Fibroblast of skin of left biceps (primary cell): ENCODE measurements around the gene PTPRD.

Experiments used
- DNase-seq, 2 experiments: peaks; one replicate each; pipeline ENCODE4 v3.0.0-alpha.2; 2013; ENCODE audit warnings: low read depth in 2 of 2

PTPRD gene

GRCh38 chr9:8585036-8585435, 2027.8 kb downstream of the PTPRD start:
- no peak for DNase-seq

DNA sequence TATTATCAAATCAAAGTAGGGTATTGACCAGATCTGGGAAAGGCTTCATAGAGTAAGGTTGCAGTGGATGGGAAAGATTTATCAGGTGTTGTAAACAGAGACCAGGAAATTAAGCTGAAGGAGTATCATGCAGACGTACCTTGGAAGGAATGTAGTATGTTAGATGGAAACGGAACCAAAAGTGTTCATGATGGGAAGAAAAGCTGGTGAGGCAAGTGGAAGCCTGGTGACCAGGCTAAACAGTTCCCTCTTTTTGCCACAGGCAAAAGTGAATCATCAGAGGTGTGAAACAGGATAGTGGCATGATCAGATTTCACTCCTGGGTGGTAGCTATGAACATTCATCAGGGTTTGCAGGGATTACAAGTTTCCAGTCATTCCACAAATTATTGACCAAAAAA, 2033.1 kb downstream of the PTPRD start:
- DNase-seq = no peak

DNA sequence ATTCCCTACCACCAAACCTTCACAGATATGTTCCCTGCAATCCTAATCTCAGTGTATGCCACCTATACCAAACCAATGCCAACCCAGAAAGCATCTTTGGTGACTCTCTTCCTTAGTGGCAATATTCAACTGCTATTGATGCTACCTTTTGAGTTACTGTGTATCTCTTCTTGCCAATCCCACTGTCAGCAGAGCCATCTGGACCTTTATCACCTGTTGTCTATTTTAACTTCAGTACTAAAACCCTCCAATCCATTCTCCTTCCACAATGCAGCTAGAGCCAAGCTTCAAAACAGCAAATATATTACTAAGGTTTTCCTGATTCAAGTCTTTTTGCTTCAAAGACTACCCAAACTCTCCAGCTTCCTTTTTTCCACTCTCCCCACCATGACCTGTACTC, 2036.1 kb downstream of the PTPRD start:
- no peak for DNase-seq

- DNase-seq = no peak
Observed at GRCh38 chr9:8574846-8575245, 2038.0 kb downstream of the PTPRD start.

DNA sequence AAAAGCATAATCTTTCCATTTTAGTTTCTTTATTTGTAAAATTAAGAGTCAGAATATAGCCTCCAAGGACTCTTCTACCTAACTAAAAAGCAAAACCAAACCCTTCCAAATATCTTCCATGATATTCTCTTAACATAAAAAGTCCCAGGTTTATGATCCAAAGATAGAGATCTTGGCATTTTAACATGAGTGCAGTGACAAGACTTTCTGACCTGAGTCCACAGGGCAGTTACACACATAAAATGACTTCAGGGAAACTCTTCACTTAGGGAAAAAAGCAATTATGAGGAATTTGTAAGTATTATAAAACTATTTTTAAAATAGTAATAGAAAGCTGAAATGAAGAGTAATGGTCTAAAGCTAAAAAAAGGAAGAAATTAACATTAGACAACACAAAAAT, 2040.6 kb downstream of the PTPRD start:
- DNase-seq = no peak

DNA sequence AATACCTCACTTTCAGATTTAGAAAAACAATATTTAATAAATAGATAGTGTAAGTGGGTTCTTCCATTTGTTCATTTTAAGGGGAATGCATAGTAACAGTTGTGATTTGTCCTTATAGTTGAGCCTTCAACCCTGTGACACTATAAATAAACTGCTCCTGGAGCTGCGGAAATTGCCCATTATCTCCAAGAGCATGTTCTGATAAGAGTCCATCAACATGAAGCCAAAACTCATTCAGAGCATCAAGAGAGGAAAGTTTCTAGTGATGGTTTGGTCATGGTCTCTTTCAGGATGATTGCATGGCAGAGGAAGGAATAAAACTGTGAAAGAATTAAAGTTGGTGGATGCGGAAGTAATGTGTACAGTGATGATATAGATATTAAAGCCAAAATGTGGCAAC, 2041.2 kb downstream of the PTPRD start:
- no peak for DNase-seq

- DNase-seq = no peak
Observed at GRCh38 chr9:8570776-8571175, 2042.0 kb downstream of the PTPRD start.

- no peak for DNase-seq
Observed at GRCh38 chr9:8569823-8570222, 2043.0 kb downstream of the PTPRD start.

GRCh38 chr9:8567963-8568579, 2044.7 kb downstream of the PTPRD start:
- DNase-seq = no peak

DNA sequence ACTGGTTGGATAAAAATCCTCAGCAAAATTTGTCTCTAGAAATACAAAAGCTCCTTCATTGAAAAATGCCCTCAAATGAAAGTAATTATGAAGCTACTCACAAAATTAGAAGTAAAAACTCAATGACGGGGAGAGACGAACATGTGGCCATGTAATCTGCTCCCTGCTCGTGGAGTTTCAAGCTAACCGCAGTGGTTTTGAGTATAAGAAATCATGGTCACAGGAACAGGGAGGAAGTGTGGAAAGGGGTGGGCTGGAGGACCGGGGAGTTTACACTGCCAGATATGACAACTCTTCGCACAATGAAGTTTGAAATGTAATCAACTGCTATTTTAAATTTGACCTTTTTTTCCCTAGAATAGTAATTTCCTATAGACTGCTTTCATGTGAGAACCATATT, 2047.8 kb downstream of the PTPRD start:
- no peak for DNase-seq

DNA sequence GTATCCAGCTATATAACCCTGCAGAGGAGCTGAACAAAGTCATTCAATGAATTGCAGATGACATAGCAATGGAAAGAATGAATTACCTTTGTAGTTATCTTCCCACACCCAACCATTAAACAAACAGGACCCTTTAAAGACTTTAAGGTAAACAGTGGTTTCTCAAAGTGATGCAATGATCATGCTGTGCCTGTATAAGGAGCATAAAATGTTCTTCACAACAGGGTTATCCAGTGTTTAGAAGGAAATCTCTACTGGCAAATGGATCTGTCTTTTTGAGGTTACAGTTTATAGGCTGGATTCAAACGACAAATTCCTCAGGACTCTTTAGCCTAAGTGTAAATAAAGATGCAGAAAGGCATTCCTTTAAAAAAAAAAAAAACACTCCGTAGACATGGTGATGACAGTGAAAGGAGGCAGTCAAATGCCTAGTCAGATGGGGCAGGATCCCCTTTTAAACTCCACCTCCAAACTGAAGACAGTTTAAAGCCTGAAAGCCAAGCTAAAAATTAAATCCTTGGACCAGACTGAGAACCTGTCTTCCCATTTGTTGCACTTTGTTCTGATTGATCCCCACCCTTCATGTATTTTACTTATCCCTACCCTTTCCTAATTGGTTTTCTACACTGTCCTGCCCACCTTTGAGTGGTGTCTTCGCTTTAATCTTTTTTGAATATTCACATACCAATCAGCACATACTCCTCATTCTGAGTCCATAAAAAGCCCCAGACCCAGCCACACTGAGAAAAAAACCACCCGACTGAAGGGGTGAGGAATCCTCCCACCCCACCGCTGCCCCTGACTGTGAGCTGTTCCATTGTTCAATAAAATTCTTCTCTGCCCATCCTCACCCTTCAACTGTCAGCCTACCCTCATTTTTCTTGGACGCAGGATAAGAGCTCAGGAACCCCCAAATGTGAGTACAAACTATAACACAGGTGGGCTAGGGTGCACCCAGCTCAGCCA, 2052.0 kb downstream of the PTPRD start:
- no peak for DNase-seq

DNA sequence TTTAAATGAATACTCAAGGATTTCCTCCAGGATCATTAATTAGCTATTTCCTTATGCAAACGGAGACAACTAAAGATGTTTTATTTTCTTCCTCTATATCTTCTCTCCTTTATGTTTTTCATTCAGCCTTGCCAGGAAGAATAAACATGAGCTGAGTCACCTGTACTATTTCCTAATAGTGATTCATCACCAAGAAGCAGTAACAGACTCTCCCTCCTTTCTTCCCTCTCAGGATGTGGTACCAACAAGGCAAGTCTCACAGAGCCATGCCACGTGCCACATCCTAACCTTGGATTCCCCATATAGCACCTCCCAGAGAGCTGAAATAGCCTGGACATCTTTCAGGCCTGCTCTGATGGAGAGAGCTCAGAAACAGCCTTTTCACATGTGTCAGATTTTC, 2054.6 kb downstream of the PTPRD start:
- DNase-seq = no peak

- DNase-seq = no peak
Observed at GRCh38 chr9:8555762-8556500, 2056.9 kb downstream of the PTPRD start.

DNA sequence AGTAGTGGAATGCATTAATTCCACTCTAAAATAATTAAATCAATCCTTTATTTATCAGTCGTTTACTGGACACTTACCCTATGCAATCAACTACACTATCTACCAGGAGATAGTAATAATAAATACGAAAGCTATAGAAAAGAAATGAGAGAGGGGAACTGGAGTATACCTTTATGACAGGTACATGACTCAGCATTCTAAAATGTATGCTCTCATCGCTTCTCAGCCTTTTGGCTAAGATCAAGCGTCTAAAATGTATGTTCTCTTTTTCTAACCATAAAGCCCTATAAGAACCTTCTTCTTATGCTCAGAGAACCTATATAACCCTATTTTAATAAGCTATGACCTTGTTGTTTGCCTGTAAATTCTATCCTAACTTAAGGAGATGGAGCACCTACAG, 2059.4 kb downstream of the PTPRD start:
- no peak for DNase-seq

- DNase-seq = no peak
Observed at GRCh38 chr9:8552732-8553131, 2060.1 kb downstream of the PTPRD start.

GRCh38 chr9:8549214-8549613, 2063.6 kb downstream of the PTPRD start:
- DNase-seq = no peak

DNA sequence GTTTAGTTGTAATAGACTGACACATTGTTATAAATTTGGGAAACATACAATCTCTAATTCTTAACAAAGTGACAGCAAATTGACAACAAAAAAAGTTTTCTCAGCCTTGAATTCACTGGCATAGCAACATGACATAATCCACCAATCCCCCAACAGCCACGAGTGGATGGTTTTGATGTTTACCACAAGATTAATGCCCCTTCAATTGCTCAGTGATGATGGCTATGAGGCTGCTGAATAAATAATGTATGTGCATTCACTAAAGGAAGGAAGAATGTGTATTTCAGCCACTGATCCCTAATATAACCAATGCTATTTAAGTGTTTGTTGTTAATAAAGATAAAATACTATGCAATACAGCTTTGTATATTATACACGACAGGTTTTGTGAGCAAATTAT, 2069.6 kb downstream of the PTPRD start:
- DNase-seq = no peak

- DNase-seq = no peak
Observed at GRCh38 chr9:8542537-8542936, 2070.3 kb downstream of the PTPRD start.

GRCh38 chr9:8539681-8540197, 2073.1 kb downstream of the PTPRD start:
- DNase-seq = no peak

GRCh38 chr9:8536845-8537244, 2076.0 kb downstream of the PTPRD start:
- DNase-seq = no peak

DNA sequence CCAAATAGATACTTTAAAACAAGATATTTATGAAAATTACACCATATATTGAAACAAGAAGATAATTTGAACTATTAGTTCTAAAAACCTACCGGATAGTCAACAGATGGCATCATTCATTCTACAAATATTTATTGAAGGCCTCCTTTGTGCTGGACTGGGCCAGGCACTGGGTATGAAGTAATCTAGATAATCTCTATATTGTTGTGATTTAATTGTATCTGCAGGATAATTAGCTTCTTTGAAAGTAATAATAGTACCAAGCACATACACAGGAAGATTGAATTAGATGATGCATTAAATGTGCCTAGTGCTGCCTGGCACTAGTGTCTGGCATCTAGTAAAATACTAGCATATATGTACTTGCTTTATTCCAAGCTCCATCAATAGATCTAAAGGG, 2078.0 kb downstream of the PTPRD start:
- DNase-seq = no peak

DNA sequence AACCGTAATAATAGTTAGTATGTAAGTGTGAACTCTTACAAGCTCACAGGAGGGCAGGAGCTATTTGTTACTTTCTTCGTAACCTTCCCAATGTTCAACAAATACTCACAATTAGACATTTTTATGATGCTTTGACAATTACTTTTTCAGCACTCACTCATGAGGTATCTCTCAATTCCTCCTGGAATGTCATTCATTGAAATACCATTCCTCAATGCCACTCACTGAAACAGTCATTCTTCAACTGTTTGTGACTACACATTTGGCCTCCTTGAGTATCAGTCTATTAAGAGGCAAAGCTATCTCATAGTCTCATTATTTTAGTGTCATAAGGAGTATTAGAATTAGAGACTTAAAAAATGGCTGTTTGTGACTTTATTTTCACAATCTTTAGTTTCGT, 2079.1 kb downstream of the PTPRD start:
- DNase-seq = no peak
